MM.1S (cell line): ENCODE data around the gene KMT2D.
"Not testable (repeated sequence)": the region's sequence is repeated elsewhere in the genome, so short reads cannot be mapped to it uniquely, and the experiment has no call there.

Source experiments
- EZH2 ChIP-seq: fragments of 300-600 bp; sonication (generic); optimal IDR thresholded peaks from 2 replicates; pipeline ENCODE3; 2017; ENCODE audit warnings: low read depth, mild to moderate bottlenecking, antibody characterized with exemption, low read length, mixed read lengths
- TF ChIP-seq, protein P1 (sequence below): fragments of 300-600 bp; sonication (generic); IDR thresholded peaks from 2 replicates; pipeline ENCODE4 v1.5.1; 2016; ENCODE audit warnings: antibody characterized with exemption, low read length, mixed read lengths

DNA sequence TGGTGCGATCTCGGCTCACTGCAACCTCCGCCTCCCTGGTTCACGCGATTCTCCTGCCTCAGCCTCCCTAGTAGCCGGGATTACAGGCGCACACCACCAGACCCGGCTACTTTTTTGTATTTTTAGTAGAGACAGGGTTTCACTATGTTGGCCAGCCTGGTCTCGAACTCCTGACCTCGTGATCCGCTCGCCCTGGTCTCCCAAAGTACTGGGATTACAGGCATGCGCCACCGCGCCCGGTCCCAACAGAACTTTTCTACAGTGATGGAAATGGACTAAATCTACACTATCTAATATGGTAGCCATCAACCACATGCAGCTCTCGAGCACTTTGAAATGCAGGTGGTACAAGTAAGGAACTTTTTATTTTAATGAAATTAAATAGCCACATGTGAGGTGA, 1.3 kb upstream of the KMT2D start:
- TF ChIP-seq, protein P1, sequence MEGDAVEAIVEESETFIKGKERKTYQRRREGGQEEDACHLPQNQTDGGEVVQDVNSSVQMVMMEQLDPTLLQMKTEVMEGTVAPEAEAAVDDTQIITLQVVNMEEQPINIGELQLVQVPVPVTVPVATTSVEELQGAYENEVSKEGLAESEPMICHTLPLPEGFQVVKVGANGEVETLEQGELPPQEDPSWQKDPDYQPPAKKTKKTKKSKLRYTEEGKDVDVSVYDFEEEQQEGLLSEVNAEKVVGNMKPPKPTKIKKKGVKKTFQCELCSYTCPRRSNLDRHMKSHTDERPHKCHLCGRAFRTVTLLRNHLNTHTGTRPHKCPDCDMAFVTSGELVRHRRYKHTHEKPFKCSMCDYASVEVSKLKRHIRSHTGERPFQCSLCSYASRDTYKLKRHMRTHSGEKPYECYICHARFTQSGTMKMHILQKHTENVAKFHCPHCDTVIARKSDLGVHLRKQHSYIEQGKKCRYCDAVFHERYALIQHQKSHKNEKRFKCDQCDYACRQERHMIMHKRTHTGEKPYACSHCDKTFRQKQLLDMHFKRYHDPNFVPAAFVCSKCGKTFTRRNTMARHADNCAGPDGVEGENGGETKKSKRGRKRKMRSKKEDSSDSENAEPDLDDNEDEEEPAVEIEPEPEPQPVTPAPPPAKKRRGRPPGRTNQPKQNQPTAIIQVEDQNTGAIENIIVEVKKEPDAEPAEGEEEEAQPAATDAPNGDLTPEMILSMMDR, result not testable (repeated sequence)
- TF ChIP-seq EZH2, result not testable (repeated sequence)
